HG02970 (cell line): ENCODE measurements around the gene SORL1.
"Not testable (repeated sequence)": the region's sequence is repeated elsewhere in the genome, so short reads cannot be mapped to it uniquely, and the experiment has no call there.

ENCODE experiments used
- ATAC-seq: cut with Tn5 transposase; IDR thresholded peaks from one replicate; pipeline ENCODE4 v1.9.1; 2021; ENCODE audit warnings: mild to moderate bottlenecking, moderate library complexity, moderate number of reproducible peaks; ENCODE audit not compliant: unreplicated experiment, low FRiP score

The SORL1 gene

DNA sequence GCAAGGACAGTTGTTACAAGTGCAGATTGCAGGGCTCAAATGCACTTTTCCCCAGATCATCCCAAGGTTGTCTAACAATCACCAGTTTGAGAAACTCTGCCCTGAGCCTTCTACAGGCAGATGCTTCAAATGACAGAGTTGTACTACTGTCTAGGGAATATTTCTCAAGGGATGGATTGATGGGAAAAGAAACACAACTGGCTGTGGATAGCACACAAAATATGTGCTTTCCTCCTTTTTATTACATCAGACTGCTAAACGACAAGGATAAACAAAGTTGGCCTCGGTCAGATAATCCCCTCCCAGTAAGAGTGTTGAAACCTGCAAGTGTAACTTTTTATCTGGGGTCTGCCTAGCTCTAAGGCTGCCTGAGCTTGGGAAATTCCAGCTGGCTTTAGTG is 47.3 kb downstream of the SORL1 start:
- ATAC-seq, result no peak

DNA sequence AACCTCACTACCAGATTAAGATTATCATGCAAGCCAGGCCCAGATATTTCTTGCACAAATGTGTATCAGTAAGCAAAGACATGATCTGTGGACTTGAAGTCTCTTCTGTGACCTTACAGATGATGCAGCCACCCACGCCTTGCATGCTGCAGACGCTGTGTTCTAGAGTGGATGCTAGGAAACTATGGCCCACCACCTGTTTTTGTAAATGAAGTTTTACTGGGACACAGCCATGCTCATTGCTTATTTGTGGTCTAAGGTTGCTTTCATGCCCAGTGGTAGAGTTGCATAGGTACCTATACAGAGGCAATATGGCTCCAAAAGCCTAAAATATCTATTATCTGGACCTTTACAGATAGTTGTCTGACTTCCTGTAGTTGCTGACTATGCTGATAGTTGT is 48.2 kb downstream of the SORL1 start:
- no peak for ATAC-seq

DNA sequence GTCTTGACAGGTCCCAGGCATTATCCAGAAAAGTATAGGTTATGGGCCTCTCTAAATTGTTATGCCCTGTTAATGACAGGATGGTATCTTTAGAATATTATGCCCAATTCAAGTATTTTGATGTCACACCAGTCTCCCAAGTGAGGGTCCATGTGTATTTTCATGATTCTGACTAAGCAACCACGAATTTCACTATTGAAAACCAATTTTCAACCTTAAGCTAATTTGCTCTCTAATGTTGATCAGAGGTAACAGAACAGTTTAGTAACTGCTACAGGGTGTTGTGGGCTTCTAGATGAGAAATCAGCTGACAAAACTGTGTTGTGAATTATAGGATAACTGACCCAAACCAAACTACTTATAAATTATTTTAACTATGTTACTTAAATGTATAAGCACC is 48.6 kb downstream of the SORL1 start:
- ATAC-seq, result no peak

DNA sequence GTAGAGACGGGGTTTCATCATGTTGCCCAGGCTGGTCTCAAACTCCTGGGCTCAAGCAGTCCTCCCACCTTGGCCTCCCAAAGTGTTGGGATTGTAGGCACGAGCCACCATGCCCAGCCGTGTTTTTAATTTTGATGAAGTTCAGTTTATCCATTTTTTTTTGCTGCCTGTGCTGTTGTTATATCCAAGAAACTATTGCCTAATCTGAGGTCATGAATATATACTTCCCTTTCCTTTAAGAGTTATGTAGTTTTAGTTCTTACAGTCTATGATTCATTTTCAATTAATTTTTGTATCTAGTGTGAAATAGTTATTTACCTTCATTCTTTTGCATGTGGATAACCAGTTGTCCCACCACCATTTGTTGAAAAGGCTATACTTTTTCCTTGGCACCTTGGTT is 50.9 kb downstream of the SORL1 start:
- ATAC-seq, result no peak

DNA sequence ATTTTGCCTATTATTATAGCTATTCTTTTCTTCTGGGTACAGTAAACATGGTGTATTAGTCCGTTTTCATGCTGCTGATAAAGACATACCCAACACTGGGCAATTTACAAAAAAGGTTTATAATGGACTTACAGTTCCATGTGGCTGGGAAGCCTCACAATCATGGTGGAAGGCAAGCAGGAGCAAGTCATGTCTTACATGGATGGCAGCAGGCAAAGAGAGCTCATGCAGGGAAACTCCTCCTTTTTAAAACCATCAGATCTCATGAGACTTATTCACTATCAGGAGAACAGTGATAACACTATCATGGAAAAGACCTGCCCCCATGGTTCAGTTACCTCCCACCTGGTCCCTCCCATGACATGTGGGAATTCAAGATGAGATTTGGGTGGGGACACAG is 54.1 kb downstream of the SORL1 start:
- ATAC-seq, result not testable (repeated sequence)

DNA sequence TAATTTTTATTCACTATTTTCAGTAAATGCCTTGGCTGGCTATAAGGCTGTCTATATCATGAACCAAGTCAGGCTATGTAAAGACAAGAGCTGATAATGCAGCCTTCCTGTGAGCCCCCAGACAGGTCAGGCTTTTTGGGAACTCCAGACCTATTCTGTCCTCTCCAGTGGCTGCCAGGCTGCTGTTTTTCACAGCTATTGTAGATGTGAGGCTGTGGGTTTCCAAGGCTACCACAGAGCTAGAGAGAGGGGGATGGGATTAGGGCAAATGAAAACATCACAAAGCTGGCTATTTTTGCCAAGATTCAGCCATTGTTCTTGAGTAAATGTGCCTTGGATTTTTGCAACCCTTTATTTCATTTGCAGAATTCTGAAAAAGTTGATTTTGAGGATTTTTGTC is 56.3 kb downstream of the SORL1 start:
- ATAC-seq, result no peak

DNA sequence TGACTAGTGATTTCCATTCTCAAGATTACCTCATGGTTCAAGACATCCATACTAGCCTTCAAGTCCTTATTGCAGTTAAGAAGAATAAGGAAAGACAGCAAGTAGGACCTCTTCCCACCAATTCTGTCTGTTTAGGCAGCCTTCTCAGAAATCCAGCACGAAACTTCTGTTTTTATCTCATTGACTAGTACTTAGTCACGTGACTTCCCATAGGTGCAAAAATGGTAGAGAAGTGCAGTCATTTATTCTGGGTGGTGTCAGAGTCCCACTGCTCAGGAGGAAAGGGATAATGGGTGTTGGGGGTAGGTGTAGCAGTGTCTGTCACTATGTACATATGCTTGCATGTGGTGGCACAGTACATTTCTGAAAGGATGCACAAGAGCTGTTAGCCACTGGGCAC is 58.3 kb downstream of the SORL1 start:
- ATAC-seq, result no peak

DNA sequence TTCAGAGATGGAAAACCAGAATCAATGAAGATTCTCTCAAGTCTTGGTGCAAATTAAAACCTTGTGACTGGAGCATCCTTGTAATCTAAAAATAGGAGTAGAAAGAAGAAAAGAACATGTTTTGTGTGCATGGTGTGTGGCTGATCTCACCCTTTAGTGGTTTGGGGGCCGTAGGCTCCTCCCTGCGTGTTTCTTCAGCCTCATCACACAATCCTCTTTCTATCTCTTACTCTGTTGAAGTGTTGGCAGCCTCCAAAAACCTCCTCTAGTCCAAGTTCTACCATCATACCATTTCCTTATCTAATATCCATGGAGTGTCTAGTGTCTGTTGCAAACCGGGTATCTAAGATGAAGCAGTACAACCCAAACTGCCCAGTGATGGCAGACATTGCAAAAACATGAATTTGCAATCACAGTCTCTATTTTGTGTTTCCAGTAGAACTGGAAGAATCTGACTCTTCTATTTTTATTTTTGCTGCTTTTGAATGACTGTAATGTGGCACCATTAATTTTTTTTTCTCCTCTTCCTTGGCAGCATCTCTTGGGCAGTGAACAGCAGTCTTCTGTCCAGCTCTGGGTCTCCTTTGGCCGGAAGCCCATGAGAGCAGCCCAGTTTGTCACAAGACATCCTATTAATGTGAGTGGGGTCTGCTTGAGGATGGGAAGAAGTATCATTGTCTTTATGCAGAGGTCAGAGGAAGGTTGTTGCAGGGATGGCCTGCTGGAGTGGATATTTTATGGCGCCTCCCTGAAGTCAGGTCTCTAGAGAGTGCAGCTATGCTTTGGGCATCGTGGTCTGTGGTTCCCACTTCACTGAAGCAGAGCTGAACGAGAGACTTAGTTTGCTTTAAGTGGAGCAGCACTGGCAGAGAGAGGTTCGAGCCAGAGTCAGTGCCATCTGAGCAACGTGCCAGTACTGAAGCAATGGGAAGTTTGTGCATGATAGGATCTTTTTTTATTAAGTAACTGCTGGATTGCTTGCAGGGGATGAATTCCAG is 60.7 kb downstream of the SORL1 start:
- no peak for ATAC-seq

DNA sequence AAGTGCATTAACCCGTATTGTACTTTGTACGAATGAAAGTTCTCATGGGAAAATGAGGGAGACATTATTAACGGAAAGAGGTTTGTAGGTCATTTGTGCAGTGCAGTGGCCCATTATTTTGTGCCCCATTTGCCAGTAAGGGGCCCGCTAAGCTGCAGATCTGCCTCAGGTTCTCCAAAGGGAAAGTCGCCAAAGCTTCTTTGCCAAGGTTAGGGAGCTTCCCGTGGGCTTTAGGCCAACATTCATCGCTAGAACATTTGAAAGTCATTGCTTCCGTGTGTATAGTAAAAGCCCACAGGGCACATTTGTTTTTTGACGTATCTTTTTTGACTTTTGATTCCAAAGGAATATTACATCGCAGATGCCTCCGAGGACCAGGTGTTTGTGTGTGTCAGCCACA is 61.7 kb downstream of the SORL1 start:
- ATAC-seq, result no peak

DNA sequence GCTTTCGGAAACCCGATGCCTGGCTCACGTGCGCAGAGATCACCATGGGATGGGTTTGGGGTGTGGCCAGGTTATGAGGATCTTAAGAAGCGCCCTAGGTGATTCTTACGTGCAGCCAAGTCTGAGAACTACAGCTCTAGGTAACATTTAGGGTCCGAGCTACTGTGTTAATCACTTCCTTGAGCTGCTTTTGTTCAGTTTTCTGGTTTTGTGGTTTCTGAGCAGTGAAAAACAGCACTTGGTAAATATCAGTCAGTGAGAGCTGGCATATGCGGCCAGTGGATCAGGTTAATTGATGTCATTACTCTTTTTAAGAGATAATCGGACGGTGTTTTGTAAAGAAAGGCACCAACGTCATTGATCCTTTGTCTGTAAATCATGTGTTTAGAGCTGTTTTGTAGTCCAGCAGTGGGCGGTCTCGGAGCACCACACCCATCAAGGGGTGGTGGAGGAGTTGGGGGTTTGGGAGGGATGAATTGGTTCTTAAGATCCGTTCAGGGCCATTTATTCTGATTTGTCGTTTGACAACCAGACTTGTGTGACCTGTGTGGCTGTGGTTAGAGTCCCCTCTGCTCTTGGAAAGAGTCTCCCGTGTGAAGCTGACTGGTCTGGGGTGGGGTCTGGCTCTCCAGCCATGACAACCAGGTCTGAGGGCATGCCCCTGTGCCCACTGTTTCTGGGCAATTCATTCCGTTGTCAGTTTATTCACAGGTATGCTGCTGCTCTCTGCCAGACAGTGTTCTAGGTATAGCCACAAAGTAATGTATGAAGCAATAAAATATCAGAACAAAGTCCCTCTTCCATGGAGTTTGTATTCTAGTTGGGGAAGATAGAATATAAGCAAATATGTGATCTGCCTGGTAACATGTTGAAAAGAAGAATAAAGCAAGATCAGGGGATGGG is 62.6 kb downstream of the SORL1 start:
- ATAC-seq, result no peak

DNA sequence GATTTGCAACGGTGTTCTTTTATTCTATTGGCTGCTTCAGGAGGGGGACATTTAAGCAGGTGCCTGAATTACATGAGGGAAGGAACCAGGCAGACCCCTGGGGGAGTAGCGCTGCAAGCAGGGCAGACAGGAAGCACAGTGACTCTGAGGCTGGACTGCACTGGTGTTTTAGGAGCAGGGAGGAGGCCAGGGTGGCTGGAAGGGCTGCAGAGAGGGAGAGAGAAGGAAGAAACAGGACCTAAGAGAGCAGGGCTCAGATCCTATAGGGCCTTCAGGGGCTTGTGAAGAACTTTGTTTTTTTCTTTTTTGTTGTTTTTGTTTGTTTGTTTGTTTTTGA is 63.2 kb downstream of the SORL1 start:
- ATAC-seq, result no peak

DNA sequence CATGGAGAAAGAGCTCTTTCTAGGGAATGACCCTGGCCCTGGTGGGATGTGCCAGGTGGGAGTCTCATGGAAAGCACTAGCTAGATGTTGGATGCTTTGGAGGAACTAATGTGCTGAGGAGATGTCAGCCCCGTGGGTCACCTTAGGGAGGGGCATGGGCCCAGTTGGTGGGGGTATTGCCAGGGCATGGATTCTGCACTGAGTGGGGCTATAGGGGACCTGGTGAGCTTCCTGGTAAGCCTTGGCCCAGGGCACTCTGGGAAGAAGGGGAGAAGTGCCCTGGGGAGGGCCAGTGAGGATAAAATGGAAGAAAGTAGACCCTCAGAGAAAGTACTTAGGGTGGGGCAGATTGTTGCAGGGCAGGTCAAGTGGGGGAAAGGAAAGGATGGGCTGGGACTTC is 65.9 kb downstream of the SORL1 start:
- ATAC-seq, result no peak

DNA sequence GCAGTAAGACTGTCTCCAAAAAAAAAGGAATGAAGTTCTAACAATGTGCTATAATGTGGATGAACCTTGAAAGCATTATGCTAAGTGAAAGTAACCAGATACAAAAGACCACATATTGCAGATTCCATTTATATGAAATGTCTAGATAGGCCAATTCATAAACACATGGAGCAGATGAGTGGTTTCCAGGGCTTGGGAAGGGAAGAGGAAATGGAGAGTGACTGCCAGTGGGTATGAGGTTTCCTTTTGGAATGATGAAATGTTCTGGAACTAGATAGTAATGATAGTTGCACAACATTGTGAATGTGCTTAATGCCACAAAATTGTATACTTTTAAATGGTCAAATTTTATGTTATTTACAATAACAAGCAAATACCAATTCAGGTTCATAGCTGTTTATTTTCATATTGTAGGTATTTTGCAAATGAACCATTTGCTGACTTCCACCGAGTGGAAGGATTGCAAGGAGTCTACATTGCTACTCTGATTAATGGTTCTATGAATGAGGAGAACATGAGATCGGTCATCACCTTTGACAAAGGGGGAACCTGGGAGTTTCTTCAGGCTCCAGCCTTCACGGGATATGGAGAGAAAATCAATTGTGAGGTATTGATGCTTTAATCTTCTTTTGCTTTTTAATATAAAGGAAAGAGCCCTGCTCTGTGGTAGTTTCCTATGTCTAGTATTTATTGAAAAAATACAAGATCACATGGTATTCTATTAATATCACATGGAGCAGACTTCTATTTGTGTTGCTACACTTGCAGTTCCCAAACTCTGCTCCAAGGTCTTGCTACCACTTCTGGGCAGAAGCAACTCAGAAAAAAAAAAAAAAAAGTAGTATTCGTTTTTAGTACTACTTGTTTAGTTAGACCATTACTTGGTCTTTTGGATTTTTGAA is 68.4 kb downstream of the SORL1 start:
- no peak for ATAC-seq

DNA sequence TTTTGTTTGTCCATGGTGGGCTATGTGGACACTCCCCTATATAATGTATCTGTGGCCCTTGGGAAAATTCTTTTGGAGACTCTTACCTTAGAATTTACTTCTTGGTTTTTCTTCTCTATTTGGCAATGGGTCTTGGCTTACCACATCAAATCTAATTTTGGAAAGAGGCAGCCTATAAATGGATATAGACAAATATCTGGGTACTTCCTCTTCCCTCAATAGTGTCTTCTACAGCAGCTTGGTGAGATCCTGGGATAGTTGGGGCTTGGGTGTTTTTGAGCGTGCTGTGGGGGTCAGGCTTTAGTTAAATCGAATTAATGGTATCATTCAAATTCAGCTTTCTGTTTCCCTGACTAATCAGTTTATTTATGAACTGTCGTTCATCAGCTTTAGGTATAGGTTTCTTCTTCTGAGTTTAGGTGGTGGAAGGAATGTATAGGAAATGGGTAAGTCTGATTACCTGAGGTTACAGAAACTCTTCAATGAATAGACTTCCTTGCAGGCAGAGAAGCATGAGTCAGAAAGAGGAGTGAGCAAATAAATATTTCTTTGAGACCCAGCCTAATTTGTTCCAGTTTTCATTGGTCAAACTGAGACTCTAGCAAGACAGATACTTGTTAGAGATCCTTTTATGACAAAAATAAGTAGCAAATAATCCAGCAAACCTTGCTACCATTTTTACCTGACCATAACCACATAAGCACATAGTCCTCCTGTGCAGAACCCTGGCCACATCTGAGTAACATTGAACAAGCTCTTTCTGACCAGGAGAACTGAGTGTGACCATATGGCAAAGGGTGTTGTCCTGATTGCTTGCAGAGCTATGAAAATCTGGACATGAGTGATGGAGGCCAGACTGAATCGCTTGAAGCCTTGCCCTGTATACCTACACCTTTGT is 69.3 kb downstream of the SORL1 start:
- no peak for ATAC-seq

DNA sequence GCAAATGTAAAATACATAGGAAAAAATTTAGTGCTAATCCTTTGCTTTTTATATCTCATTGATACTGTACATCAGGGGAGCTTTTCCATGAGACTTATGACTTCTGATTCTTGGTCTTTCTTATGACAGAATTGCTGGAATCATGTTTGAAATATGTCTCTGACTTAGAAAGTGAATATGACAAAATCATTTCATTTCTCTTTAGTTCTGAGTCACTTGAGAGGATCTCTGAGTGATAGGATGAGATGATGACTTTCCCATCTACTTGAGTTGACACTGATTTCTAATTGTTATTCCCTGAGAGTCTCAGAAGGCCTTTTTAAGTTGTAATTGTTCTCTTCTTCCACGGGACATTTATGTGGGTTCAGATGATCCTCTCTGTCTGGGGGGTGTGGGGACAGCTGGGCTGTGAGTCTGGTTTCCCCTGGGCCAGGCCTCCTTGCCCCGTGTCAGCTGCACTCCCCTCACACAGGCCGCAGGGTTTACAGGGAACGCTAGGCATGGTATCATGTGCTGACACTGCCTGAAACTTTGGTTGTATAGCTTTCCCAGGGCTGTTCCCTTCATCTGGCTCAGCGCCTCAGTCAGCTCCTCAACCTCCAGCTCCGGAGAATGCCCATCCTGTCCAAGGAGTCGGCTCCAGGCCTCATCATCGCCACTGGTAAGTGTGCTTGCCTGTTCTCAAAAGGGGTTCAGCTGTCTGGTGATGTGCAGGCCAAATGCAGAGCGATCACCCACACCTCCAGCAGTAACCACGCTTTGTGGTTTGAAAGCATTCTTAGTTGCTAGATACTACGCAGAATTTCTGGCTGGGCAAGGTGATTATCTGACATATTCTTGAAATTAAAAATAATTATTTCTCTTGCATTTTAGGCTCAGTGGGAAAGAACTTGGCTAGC is 70.2 kb downstream of the SORL1 start:
- no peak for ATAC-seq

DNA sequence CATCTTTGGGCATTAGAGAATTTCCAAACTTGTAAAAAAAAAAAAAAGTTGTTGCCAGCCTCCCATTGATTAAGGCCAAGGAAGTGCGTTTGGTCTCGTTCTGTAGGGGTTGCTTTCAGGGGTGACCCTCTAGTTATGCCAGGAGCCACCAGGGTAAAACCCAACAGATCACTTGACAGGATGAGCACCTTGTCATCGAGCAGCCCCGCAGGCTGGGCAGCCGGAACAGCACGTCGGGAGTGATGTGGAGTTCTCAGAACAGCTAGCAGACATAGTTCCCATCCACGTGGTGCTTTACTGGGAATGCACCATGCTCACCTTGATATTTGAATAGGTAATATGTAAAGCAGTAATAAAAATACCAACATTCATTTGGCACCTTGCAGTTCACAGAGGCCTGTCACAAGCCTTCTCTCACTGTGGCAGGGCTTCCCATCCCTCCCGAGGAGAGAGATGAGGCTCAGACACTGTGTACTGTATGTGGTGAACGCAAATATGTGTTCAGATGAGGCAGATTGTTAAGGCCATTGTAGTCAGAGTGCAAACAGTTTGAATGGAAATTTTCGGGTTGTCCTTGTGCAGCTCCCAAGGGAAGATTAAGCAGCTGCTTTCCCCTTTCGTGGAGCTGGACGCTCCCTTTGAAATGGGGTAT is 71.6 kb downstream of the SORL1 start:
- no peak for ATAC-seq

DNA sequence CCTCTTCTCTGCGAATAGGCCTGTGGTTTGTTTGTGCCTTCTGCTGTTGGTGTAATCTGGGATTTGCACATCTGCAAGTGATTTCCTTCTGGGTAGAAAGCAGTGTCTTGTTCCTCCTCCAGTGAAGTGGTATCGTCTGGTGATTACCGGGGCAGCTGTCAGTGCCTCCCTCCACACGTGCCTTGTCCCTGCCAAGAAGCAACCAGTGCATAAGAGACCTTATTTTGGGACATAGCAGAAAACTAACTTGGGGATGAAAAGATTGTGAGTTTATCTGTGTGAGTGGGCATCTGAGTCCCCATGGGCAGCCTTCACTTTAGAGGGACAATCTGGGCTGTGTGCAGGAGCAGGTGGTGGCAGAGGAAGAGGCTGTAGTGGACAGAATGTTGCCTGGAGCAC is 72.1 kb downstream of the SORL1 start:
- ATAC-seq, result no peak

DNA sequence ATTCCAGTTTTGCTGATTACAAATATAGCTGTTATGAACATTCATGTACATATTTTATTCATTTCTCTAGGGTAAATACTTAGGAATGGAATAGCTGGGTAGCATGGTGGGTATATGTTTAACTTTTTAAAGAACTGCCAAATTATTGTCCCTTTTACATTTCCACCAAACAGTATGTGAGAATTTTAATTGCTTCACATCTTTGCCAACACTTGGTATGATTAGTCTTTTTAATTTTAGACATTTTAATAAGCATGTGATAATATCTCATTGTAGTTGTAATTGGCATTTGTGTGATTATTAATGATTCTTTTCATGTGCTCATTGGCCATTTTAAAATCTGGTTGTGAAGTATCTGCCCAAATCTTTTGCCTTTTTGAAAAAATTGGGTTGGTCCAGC is 73.3 kb downstream of the SORL1 start:
- ATAC-seq, result no peak
